SK-N-SH treated with all-trans-retinoic acid at 6 μM for 48 hours (cell line): ENCODE results near the gene C19orf85.

Experiments
- ATAC-seq: fragments of 200-7000 bp; cut with Tn5 transposase; 3 replicates; pipeline ENCODE4 v1.9.1; 2020; ENCODE audit warnings: mild to moderate bottlenecking, moderate library complexity
- BACH2 ChIP-seq: fragments of 250-450 bp; sonication (Bioruptor Pico); IDR thresholded peaks from 2 replicates; pipeline ENCODE4 v1.9.0; 2021; ENCODE audit warnings: mild to moderate bottlenecking, borderline replicate concordance
- ESRRG ChIP-seq: fragments of 250-450 bp; sonication (Bioruptor Pico); IDR thresholded peaks from 2 replicates; pipeline ENCODE4 v1.6.1; 2021; ENCODE audit warnings: mild to moderate bottlenecking
- GLIS3 ChIP-seq: fragments of 250-450 bp; sonication (Bioruptor Pico); IDR thresholded peaks from 2 replicates; pipeline ENCODE4 v1.5.0; 2020; ENCODE audit warnings: mild to moderate bottlenecking, moderate library complexity
- ISL1 ChIP-seq: fragments of 250-450 bp; sonication (Bioruptor Pico); IDR thresholded peaks from 2 replicates; pipeline ENCODE4 v2.1.2; 2022; ENCODE audit warnings: mild to moderate bottlenecking, moderate library complexity
- PPARA ChIP-seq: fragments of 250-450 bp; sonication (Bioruptor Pico); IDR thresholded peaks from 2 replicates; pipeline ENCODE4 v1.5.0; 2020; ENCODE audit warnings: mild to moderate bottlenecking, borderline replicate concordance
- RARB ChIP-seq: fragments of 250-450 bp; sonication (Bioruptor Pico); IDR thresholded peaks from 2 replicates; pipeline ENCODE4 v1.8.0; 2021; ENCODE audit warnings: mild to moderate bottlenecking, moderate library complexity
- SNAI2 ChIP-seq: fragments of 250-450 bp; sonication (Bioruptor Pico); IDR thresholded peaks from 2 replicates; pipeline ENCODE4 v1.5.0; 2020; ENCODE audit warnings: mild to moderate bottlenecking, moderate library complexity
- TCF4 ChIP-seq: fragments of 250-450 bp; sonication (Bioruptor Pico); IDR thresholded peaks from 2 replicates; pipeline ENCODE4 v1.8.0; 2021; ENCODE audit warnings: mild to moderate bottlenecking, moderate library complexity, borderline replicate concordance
- TOX ChIP-seq: fragments of 250-450 bp; sonication (Bioruptor Pico); IDR thresholded peaks from 2 replicates; pipeline ENCODE4 v1.8.0; 2021; ENCODE audit warnings: mild to moderate bottlenecking, moderate library complexity, borderline replicate concordance
- ZC3H10 ChIP-seq: fragments of 250-450 bp; sonication (Bioruptor Pico); IDR thresholded peaks from 2 replicates; pipeline ENCODE4 v1.5.1; 2021; ENCODE audit warnings: mild to moderate bottlenecking, moderate library complexity
- ZFP3 ChIP-seq: fragments of 250-450 bp; sonication (Bioruptor Pico); IDR thresholded peaks from 2 replicates; pipeline ENCODE4 v1.5.0; 2020; ENCODE audit warnings: mild to moderate bottlenecking, moderate library complexity
- ZNF565 ChIP-seq: fragments of 450-650 bp; formaldehyde crosslinking; conservative IDR thresholded peaks from 2 replicates; pipeline ENCODE4 v1.5.0; 2020; ENCODE audit warnings: low read depth, mild to moderate bottlenecking, moderate library complexity
- ZNF70 ChIP-seq: fragments of 450-650 bp; formaldehyde crosslinking; IDR thresholded peaks from 2 replicates; pipeline ENCODE4 v1.5.0; 2020; ENCODE audit warnings: mild to moderate bottlenecking, moderate library complexity
- ZNF8 ChIP-seq: fragments of 450-650 bp; formaldehyde crosslinking; IDR thresholded peaks from 2 replicates; pipeline ENCODE4 v1.5.0; 2020; ENCODE audit warnings: mild to moderate bottlenecking, moderate library complexity
- TF ChIP-seq, protein P1 (sequence below): fragments of 250-450 bp; sonication (Bioruptor Pico); IDR thresholded peaks from 2 replicates; pipeline ENCODE4 v1.5.1; 2020; ENCODE audit warnings: low read depth, mild to moderate bottlenecking, moderate library complexity
- TF ChIP-seq, protein P2 (sequence below): fragments of 250-450 bp; sonication (Bioruptor Pico); IDR thresholded peaks from 2 replicates; pipeline ENCODE4 v1.5.0; 2020; ENCODE audit warnings: mild to moderate bottlenecking, moderate library complexity
- TF ChIP-seq, protein P3 (sequence below): fragments of 250-450 bp; sonication (Bioruptor Pico); IDR thresholded peaks from 2 replicates; pipeline ENCODE4 v1.8.0; 2021; ENCODE audit warnings: low read depth, mild to moderate bottlenecking, moderate library complexity, borderline replicate concordance
- TF ChIP-seq, protein P4 (sequence below): fragments of 250-450 bp; sonication (Bioruptor Pico); IDR thresholded peaks from 2 replicates; pipeline ENCODE4 v1.8.0; 2020; ENCODE audit warnings: mild to moderate bottlenecking, moderate library complexity, borderline replicate concordance

C19orf85 gene

DNA sequence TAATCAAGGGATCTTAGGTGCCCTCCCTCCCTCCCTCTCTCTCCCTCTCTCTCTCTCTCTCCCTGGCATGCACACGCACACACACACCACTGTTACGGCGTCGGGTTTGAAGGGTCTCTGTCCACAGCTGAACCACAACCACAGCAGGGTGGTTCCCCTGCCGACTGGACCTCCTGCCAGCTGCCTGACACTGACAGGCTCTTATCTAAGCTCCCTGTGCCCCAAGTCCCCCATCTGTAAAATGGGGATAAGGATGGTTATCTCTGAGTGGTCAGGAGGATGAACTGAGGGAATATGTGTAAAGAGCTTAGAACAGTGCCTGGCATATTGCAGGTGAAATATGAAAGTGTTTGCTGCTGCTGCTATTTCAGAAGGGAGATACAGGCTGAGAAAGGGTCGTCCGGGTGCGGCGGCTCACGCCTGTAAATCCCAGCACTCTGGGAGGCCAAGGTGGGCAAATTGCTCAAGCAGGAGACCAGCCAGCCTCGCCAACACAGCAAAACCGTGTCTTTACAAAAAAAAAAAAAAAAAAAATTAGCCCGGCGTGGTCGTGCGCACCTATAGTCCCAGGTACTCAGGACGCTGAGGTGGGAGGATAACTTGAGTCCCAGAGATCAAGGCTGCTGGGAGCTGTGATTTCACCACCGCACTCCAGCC, 20.6 kb downstream of the C19orf85 start (continued):
- TF ChIP-seq, protein P1, sequence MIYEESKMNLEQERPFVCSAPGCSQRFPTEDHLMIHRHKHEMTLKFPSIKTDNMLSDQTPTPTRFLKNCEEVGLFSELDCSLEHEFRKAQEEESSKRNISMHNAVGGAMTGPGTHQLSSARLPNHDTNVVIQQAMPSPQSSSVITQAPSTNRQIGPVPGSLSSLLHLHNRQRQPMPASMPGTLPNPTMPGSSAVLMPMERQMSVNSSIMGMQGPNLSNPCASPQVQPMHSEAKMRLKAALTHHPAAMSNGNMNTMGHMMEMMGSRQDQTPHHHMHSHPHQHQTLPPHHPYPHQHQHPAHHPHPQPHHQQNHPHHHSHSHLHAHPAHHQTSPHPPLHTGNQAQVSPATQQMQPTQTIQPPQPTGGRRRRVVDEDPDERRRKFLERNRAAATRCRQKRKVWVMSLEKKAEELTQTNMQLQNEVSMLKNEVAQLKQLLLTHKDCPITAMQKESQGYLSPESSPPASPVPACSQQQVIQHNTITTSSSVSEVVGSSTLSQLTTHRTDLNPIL: no peak

DNA sequence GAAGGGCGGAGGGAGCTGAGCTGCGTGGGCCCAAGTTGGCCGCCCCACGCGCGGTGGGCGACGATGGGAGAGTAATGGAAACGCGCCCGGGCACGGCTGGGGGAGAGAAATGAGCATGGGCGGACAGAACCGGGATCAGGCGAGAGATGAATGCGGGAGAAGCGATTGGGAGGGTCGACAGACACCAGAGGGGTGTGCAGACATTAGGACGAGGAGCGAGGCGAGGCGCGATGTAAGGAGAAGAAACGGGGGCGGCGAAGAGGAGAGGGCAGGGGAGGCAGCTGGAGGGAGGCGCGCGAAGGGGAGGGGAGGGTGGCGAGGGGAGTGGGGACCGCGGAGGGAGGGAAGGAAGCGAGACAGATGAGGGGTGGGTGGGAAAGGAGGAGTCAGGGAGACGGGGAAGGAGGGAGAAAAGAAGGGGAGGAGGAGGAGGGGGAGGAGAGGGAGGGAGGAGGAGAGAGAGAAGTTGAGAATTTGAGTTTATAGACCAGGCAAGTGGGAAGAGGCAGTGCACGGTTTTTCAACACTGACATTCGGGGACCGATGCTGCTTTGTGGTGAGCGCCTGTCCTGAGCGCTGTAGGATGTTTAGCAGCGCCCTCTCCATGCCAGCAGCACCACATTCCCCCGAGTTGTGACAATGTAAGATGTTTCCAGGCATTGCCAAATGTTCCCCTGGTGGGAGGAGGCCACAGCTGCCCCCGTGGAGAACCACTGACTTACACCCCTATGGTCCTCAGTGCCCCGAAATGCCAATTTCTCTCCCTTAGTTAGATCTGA, 21.3 kb downstream of the C19orf85 start, which contains the start of gene SHISA7:
SHISA7 (minus strand) TSS at position 256 of the 779 bp plus-strand sequence. CDS start 437 bp downstream, outside the sequence.
- TF ChIP-seq ZNF565 (CRISPR knock-in tag) (no peak), BACH2 (CRISPR knock-in tag) (no peak), ESRRG (CRISPR knock-in tag) (no peak), GLIS3 (CRISPR knock-in tag) (no peak), ISL1 (CRISPR knock-in tag) (no peak), ZNF8 (CRISPR knock-in tag) (no peak), SNAI2 (no peak), ZFP3 (CRISPR knock-in tag) (no peak)
- TF ChIP-seq, protein P2, sequence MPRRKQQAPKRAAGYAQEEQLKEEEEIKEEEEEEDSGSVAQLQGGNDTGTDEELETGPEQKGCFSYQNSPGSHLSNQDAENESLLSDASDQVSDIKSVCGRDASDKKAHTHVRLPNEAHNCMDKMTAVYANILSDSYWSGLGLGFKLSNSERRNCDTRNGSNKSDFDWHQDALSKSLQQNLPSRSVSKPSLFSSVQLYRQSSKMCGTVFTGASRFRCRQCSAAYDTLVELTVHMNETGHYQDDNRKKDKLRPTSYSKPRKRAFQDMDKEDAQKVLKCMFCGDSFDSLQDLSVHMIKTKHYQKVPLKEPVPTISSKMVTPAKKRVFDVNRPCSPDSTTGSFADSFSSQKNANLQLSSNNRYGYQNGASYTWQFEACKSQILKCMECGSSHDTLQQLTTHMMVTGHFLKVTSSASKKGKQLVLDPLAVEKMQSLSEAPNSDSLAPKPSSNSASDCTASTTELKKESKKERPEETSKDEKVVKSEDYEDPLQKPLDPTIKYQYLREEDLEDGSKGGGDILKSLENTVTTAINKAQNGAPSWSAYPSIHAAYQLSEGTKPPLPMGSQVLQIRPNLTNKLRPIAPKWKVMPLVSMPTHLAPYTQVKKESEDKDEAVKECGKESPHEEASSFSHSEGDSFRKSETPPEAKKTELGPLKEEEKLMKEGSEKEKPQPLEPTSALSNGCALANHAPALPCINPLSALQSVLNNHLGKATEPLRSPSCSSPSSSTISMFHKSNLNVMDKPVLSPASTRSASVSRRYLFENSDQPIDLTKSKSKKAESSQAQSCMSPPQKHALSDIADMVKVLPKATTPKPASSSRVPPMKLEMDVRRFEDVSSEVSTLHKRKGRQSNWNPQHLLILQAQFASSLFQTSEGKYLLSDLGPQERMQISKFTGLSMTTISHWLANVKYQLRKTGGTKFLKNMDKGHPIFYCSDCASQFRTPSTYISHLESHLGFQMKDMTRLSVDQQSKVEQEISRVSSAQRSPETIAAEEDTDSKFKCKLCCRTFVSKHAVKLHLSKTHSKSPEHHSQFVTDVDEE (CRISPR knock-in tag): no peak
- TF ChIP-seq, protein P3, sequence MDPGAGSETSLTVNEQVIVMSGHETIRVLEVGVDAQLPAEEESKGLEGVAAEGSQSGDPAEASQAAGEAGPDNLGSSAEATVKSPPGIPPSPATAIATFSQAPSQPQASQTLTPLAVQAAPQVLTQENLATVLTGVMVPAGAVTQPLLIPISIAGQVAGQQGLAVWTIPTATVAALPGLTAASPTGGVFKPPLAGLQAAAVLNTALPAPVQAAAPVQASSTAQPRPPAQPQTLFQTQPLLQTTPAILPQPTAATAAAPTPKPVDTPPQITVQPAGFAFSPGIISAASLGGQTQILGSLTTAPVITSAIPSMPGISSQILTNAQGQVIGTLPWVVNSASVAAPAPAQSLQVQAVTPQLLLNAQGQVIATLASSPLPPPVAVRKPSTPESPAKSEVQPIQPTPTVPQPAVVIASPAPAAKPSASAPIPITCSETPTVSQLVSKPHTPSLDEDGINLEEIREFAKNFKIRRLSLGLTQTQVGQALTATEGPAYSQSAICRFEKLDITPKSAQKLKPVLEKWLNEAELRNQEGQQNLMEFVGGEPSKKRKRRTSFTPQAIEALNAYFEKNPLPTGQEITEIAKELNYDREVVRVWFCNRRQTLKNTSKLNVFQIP (CRISPR knock-in tag): no peak
- TF ChIP-seq, protein P4, sequence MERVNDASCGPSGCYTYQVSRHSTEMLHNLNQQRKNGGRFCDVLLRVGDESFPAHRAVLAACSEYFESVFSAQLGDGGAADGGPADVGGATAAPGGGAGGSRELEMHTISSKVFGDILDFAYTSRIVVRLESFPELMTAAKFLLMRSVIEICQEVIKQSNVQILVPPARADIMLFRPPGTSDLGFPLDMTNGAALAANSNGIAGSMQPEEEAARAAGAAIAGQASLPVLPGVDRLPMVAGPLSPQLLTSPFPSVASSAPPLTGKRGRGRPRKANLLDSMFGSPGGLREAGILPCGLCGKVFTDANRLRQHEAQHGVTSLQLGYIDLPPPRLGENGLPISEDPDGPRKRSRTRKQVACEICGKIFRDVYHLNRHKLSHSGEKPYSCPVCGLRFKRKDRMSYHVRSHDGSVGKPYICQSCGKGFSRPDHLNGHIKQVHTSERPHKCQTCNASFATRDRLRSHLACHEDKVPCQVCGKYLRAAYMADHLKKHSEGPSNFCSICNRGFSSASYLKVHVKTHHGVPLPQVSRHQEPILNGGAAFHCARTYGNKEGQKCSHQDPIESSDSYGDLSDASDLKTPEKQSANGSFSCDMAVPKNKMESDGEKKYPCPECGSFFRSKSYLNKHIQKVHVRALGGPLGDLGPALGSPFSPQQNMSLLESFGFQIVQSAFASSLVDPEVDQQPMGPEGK (CRISPR knock-in tag): no peak
- peak; percentile 24; the same call in 1 of the 3 replicates for ATAC-seq

DNA sequence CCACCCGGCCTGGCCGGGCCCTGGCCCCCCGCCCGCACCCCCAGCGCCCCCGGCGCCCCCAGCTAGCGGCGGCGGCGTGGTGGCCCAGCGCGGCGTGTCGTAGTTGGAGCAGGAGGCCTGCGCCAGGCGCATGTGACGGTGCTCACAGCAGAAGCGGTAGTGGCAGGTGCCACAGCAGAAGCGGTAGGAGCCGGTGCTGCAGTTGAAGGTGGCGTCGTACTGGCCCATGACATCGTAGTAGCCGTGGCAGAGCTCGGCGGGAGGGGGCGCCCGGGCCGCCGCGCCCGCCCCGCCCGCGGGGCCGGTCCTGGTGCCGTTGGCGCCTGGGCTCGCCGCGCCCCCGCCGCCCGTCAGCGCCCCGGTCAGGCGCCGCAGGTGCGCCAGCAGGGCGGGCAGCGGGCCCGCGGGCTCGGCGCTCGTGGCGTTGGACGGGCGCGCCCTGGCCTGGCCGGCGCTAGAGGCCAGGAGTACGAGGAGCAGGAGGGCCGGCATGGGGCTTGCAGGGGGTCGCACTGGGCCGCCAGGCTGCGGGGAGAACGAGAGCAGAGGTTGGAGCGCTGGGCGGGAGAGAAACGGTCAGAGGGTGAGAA, 22.1 kb downstream of the C19orf85 start:
- ATAC-seq: no peak
- TF ChIP-seq PPARA (CRISPR knock-in tag) (no peak), RARB (CRISPR knock-in tag) (no peak), ZNF565 (CRISPR knock-in tag) (no peak), SNAI2 (no peak), TCF4 (no peak), ISL1 (CRISPR knock-in tag) (no peak), TOX (CRISPR knock-in tag) (no peak), ZC3H10 (no peak), ESRRG (CRISPR knock-in tag) (no peak), ZFP3 (CRISPR knock-in tag) (no peak), BACH2 (CRISPR knock-in tag) (no peak), ZNF8 (CRISPR knock-in tag) (no peak), ZNF70 (CRISPR knock-in tag) (no peak)
- TF ChIP-seq, protein P1: no peak
- TF ChIP-seq, protein P2 (CRISPR knock-in tag): no peak
- TF ChIP-seq, all 23 proteins: peak for 0
